Neural progenitor cell (in vitro differentiated cells): Measurements from ENCODE around the gene PRODH2.

Source experiments
- EZH2 ChIP-seq: fragments of 200-600 bp; sonication (generic); IDR thresholded peaks from 2 replicates; pipeline ENCODE4 v1.6.1; 2017; ENCODE audit warnings: antibody characterized with exemption, mild to moderate bottlenecking, moderate library complexity
- EZH2phosphoT487 ChIP-seq: fragments of 200-600 bp; sonication (generic); IDR thresholded peaks from 2 replicates; pipeline ENCODE4 v1.6.1; 2017; ENCODE audit warnings: antibody characterized with exemption
- TF ChIP-seq, protein P1 (sequence below): fragments of 200-600 bp; sonication (generic); IDR thresholded peaks from 2 replicates; pipeline ENCODE4 v1.5.1; 2017; ENCODE audit warnings: antibody characterized with exemption, mild to moderate bottlenecking

DNA sequence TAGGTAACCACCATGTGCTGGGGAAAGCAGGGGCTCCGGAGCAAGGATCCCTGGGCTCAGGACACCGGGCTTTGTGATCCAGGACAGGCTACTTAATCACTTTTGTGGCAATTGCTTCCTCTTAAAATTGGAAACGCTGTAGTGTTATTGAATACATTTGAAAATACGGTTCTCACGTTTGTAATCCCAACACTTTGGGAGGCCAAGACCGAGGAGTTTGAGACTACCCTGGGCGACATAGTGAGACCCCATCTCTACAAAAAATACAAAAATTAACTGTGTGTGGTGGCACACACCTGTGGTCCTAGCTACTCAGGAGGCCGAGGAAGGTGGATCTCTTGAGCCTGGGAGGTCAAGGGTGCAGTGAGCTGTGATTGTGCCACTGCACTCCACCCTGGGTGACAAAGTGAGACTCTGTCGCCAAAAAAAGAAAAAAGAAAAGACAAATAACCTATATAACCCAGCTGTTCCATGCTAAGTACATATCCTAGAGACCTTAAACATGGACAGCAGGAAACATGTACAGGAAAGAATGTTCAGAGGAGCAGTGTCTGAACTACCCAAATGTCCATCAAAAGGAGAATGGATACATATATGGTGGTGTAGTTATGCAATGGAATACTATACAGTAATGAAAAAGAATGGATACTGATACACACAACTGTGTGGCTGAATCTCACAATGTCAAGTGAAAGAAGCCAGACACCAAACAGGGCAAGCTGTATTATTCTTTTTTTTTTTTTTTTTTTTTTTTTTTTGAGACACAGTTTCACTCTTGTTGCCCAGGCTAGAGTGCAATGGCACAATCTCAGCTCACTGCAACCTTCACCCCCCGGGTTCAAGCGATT lies 622 bp upstream of the PRODH2 start:
- TF ChIP-seq, protein P1, sequence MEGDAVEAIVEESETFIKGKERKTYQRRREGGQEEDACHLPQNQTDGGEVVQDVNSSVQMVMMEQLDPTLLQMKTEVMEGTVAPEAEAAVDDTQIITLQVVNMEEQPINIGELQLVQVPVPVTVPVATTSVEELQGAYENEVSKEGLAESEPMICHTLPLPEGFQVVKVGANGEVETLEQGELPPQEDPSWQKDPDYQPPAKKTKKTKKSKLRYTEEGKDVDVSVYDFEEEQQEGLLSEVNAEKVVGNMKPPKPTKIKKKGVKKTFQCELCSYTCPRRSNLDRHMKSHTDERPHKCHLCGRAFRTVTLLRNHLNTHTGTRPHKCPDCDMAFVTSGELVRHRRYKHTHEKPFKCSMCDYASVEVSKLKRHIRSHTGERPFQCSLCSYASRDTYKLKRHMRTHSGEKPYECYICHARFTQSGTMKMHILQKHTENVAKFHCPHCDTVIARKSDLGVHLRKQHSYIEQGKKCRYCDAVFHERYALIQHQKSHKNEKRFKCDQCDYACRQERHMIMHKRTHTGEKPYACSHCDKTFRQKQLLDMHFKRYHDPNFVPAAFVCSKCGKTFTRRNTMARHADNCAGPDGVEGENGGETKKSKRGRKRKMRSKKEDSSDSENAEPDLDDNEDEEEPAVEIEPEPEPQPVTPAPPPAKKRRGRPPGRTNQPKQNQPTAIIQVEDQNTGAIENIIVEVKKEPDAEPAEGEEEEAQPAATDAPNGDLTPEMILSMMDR: no peak
- no peak for TF ChIP-seq EZH2phosphoT487
- TF ChIP-seq EZH2: no peak
